HG02588 (cell line): ENCODE results near the gene WDR73.

Experiments used
- ATAC-seq: cut with Tn5 transposase; IDR thresholded peaks from one replicate; pipeline ENCODE4 v1.9.1; 2021; ENCODE audit warnings: mild to moderate bottlenecking, moderate library complexity; ENCODE audit not compliant: unreplicated experiment

The WDR73 gene

GRCh38 chr15:84590406-84590805 is 63.7 kb downstream of the WDR73 start:
- ATAC-seq: no peak
